Activated CD4-positive, alpha-beta T cell treated with anti-CD3 and anti-CD28 coated beads, Interleukin-2, amount 50 U/mL, for 1 hour (primary cell): ENCODE measurements around the gene PAQR5.
"Not testable (repeated sequence)": the region's sequence is repeated elsewhere in the genome, so short reads cannot be mapped to it uniquely, and the experiment has no call there.

Experiments used
- DNase-seq: peaks from one replicate; pipeline ENCODE4 v3.0.0-alpha.2; 2020

Gene PAQR5

GRCh38 chr15:69358850-69359249 lies 60.1 kb downstream of the PAQR5 start:
- DNase-seq, result no peak

- DNase-seq, result no peak
Observed at GRCh38 chr15:69359722-69360121, 61.0 kb downstream of the PAQR5 start.

- no peak for DNase-seq
Observed at GRCh38 chr15:69360642-69361041, 61.9 kb downstream of the PAQR5 start.

- DNase-seq, result no peak
Observed at GRCh38 chr15:69367236-69367635, 68.5 kb downstream of the PAQR5 start.

GRCh38 chr15:69369631-69370030 lies 70.9 kb downstream of the PAQR5 start:
- no peak for DNase-seq

GRCh38 chr15:69373406-69373805 lies 74.7 kb downstream of the PAQR5 start:
- no peak for DNase-seq

- DNase-seq, result no peak
Observed at GRCh38 chr15:69375151-69375790, 76.6 kb downstream of the PAQR5 start.

GRCh38 chr15:69377216-69377970 lies 78.7 kb downstream of the PAQR5 start:
- DNase-seq, result no peak

- no peak for DNase-seq
Observed at GRCh38 chr15:69380100-69380725, 81.5 kb downstream of the PAQR5 start.

- DNase-seq, result no peak
Observed at GRCh38 chr15:69380726-69381105, 82.0 kb downstream of the PAQR5 start.

GRCh38 chr15:69382176-69382575 lies 83.5 kb downstream of the PAQR5 start:
- DNase-seq, result not testable (repeated sequence)

- not testable (repeated sequence) for DNase-seq
Observed at GRCh38 chr15:69384066-69384465, 85.4 kb downstream of the PAQR5 start.

GRCh38 chr15:69384626-69385598 lies 86.2 kb downstream of the PAQR5 start:
- no peak for DNase-seq

GRCh38 chr15:69385831-69386230 lies 87.1 kb downstream of the PAQR5 start:
- DNase-seq, result no peak

- DNase-seq, result no peak
Observed at GRCh38 chr15:69386284-69386683, 87.6 kb downstream of the PAQR5 start.

- DNase-seq, result no peak
Observed at GRCh38 chr15:69388260-69388705, 89.6 kb downstream of the PAQR5 start.

- no peak for DNase-seq
Observed at GRCh38 chr15:69389426-69389825, 90.7 kb downstream of the PAQR5 start.

- no peak for DNase-seq
Observed at GRCh38 chr15:69390575-69390974, 91.9 kb downstream of the PAQR5 start.

GRCh38 chr15:69391046-69391757 lies 92.5 kb downstream of the PAQR5 start:
- no peak for DNase-seq

- no peak for DNase-seq
Observed at GRCh38 chr15:69392352-69392751, 93.6 kb downstream of the PAQR5 start.

GRCh38 chr15:69393831-69394491 lies 95.2 kb downstream of the PAQR5 start:
- DNase-seq, result no peak
